K562 (cell line): ENCODE data around the gene NVL. TPM values are rescaled to one million over a fixed set of nuclear protein-coding genes. Genes with fewer than 3 reads are reported as not detected.

ENCODE experiments used
- BCL6 ChIP-seq: fragments of 250-450 bp; sonication (Bioruptor Pico); IDR thresholded peaks from 2 replicates; pipeline ENCODE4 v1.4.0; 2020
- C11orf30 ChIP-seq: fragments of 450-650 bp; IDR thresholded peaks from 2 replicates; pipeline ENCODE4 v1.6.1; 2016; ENCODE audit warnings: low read depth, mild to moderate bottlenecking
- CBX3 ChIP-seq, 2 experiments: IDR thresholded peaks; 1 replicate in 1 of 2; 2 replicates in 1 of 2; pipeline ENCODE4 v1.6.1; 2012; ENCODE audit warnings: inconsistent platforms in 2 of 2, low read length in 2 of 2, borderline replicate concordance in 1 of 2, control low read depth in 1 of 2
- DPF2 ChIP-seq: fragments of 450-650 bp; IDR thresholded peaks from 2 replicates; pipeline ENCODE4 v1.6.1; 2016
- E2F3 ChIP-seq: fragments of 250-450 bp; sonication (Bioruptor Pico); IDR thresholded peaks from 2 replicates; pipeline ENCODE4 v1.4.0; 2020; ENCODE audit warnings: mild to moderate bottlenecking
- FOSL1 ChIP-seq: fragments of 200-800 bp; sonication (Bioruptor generic); conservative IDR thresholded peaks from 2 replicates; pipeline ENCODE4 v1.6.1; 2016; ENCODE audit warnings: missing genetic modification characterization, missing compliant biosample characterization
- GATA2 ChIP-seq: sonication (generic); formaldehyde crosslinking; IDR thresholded peaks from 2 replicates; pipeline ENCODE4 v1.4.0; 2020; ENCODE audit warnings: mild to moderate bottlenecking, missing genetic modification reagents
- KLF16 ChIP-seq: IDR thresholded peaks from 2 replicates; pipeline ENCODE4 v1.6.1; 2016; ENCODE audit warnings: antibody characterized with exemption
- MED1 ChIP-seq: sonication (generic); formaldehyde crosslinking; IDR thresholded peaks from 2 replicates; pipeline ENCODE4 v1.8.1; 2023; ENCODE audit warnings: missing genetic modification reagents, borderline replicate concordance
- MYNN ChIP-seq, 2 experiments: sonication (generic); formaldehyde crosslinking in 1 of 2; IDR thresholded peaks; 2 replicates each; pipeline versions ENCODE4 v1.5.0 to v1.6.1; 2016 to 2020; ENCODE audit warnings: antibody characterized with exemption in 1 of 2, missing genetic modification reagents in 1 of 2
- POLR3A ChIP-seq: IDR thresholded peaks from 2 replicates; pipeline ENCODE4 v1.6.1; 2011; ENCODE audit warnings: borderline replicate concordance, mild to moderate bottlenecking, moderate library complexity; ENCODE audit not compliant: insufficient read length, insufficient read depth; ENCODE audit errors: extremely low read depth
- ZNF175 ChIP-seq: fragments of 200-800 bp; sonication (Bioruptor generic); IDR thresholded peaks from 2 replicates; pipeline ENCODE4 v1.6.1; 2016; ENCODE audit warnings: low read depth, mild to moderate bottlenecking, missing genetic modification characterization, missing compliant biosample characterization
- ZNF584 ChIP-seq: fragments of 200-800 bp; sonication (Bioruptor generic); IDR thresholded peaks from 2 replicates; pipeline ENCODE4 v1.6.1; 2016; ENCODE audit warnings: low read depth, mild to moderate bottlenecking, missing genetic modification characterization, missing compliant biosample characterization
- polyA plus RNA-seq, 8 experiments: library from polyadenylated mRNA; depleted of rRNA in 4 of 8; stranded (reverse) in 5 of 8; unstranded in 3 of 8; fragments of >200 nt; fragmentation: Nextera tagmentation in 2 of 8; fragmentation: Illumina TruSeq in 1 of 8; extraction: Ambion mirVana in 2 of 8; extraction: Trizol in 1 of 8; gene quantifications; 2 replicates each; pipeline versions ENCODE4 v1.2.1 to v1.2.3, GENCODE V29; 2011 to 2014; ENCODE audit warnings: inconsistent platforms in 1 of 8, missing spikeins in 1 of 8
- total RNA-seq, 7 experiments: library from RNA; depleted of rRNA in 6 of 7; stranded (reverse); fragments of >200 nt in 6 of 7; fragmentation: Illumina TruSeq in 2 of 7; extraction: Trizol in 2 of 7; gene quantifications; 2 replicates each; pipeline versions ENCODE4 v1.2.1 to v1.2.3, GENCODE V29; 2011 to 2021; ENCODE audit warnings: low replicate concordance in 1 of 7
- TF ChIP-seq, protein P1 (sequence below), 2 experiments: fragments of 200-800 bp in 1 of 2; sonication (Bioruptor generic) in 1 of 2; sonication (generic) in 1 of 2; formaldehyde crosslinking in 1 of 2; IDR thresholded peaks in 1 of 2; conservative IDR thresholded peaks in 1 of 2; 2 replicates each; pipeline versions ENCODE4 v1.5.0 to v1.6.1; 2016 to 2020; ENCODE audit warnings: missing compliant biosample characterization in 1 of 2, missing genetic modification characterization in 1 of 2, missing genetic modification reagents in 1 of 2
- TF ChIP-seq, protein P2 (sequence below): fragments of 450-650 bp; formaldehyde crosslinking; IDR thresholded peaks from 2 replicates; pipeline ENCODE4 v1.4.0; 2020; ENCODE audit warnings: mild to moderate bottlenecking, mixed read lengths
- TF ChIP-seq, protein P3 (sequence below): fragments of 200-800 bp; sonication (Bioruptor generic); IDR thresholded peaks from 2 replicates; pipeline ENCODE4 v1.6.1; 2017; ENCODE audit warnings: missing genetic modification characterization, missing compliant biosample characterization
- TF ChIP-seq, protein P4 (sequence below), 2 experiments: fragments of 450-650 bp in 1 of 2; sonication (generic) in 1 of 2; formaldehyde crosslinking in 1 of 2; IDR thresholded peaks in 1 of 2; conservative IDR thresholded peaks in 1 of 2; 2 replicates each; pipeline versions ENCODE4 v1.6.1 to v1.8.1; 2016 to 2023; ENCODE audit warnings: mild to moderate bottlenecking in 2 of 2, moderate library complexity in 2 of 2, inconsistent platforms in 1 of 2, missing genetic modification reagents in 1 of 2

Gene NVL
- total and polyA plus RNA-seq, 9 of the 15 experiments (the other 6 are each of a cell fraction or from before 2014, with no cell fraction given): 32.5 to 86.6 (median 62.9) TPM

DNA sequence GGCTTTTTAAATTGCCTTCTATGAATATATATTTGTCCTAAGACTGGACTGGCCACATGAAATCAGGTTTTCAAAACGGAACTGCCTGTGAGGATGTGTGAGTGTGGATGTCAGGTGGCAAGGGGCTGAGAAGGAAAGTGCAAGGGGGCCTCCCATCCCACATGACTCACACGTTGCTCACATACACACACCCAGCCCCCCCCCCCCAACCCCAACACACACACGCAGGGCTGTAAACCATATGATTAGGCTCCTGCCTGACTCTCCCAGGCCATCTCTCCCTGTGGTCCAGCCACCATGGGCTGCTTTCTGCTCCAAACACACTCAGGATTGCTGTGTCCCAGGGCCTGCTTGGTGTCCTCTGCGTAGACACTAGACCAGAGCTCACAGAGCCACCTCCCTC, 124.5 kb downstream of the NVL start (continued):
- TF ChIP-seq, protein P1, sequence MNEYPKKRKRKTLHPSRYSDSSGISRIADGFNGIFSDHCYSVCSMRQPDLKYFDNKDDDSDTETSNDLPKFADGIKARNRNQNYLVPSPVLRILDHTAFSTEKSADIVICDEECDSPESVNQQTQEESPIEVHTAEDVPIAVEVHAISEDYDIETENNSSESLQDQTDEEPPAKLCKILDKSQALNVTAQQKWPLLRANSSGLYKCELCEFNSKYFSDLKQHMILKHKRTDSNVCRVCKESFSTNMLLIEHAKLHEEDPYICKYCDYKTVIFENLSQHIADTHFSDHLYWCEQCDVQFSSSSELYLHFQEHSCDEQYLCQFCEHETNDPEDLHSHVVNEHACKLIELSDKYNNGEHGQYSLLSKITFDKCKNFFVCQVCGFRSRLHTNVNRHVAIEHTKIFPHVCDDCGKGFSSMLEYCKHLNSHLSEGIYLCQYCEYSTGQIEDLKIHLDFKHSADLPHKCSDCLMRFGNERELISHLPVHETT (CRISPR knock-in tag; conservative IDR thresholded peaks at IDR 0.05 in 1 of 2, IDR thresholded peaks at IDR 0.05 in 1 of 2): 0 out of 4 replicates have a peak, but pooled peaks of 1 of the 2 experiments have one; percentile 31
- TF ChIP-seq FOSL1 (tag) (peak; percentile 86), KLF16 (no peak), BCL6 (CRISPR knock-in tag) (no peak), DPF2 (0 out of 2 replicates have a peak, but pooled peaks have one; percentile 29), CBX3 (IDR thresholded peaks at IDR 0.05; ENCODE audit: borderline replicate concordance in 1 of 2, low read length in 2 of 2) (no peak), POLR3A (no peak), MYNN (IDR thresholded peaks at IDR 0.05) (peak; percentile 78), MYNN (CRISPR knock-in tag; IDR thresholded peaks at IDR 0.05) (no peak), ZNF175 (peak; percentile 40; the same call in 1 of the 2 replicates), E2F3 (CRISPR knock-in tag) (no peak), ZNF584 (CRISPR knock-in tag) (no peak), GATA2 (CRISPR knock-in tag) (no peak), C11orf30 (peak; percentile 18; the same call in 1 of the 2 replicates), MED1 (CRISPR knock-in tag) (no peak)
- TF ChIP-seq, protein P2, sequence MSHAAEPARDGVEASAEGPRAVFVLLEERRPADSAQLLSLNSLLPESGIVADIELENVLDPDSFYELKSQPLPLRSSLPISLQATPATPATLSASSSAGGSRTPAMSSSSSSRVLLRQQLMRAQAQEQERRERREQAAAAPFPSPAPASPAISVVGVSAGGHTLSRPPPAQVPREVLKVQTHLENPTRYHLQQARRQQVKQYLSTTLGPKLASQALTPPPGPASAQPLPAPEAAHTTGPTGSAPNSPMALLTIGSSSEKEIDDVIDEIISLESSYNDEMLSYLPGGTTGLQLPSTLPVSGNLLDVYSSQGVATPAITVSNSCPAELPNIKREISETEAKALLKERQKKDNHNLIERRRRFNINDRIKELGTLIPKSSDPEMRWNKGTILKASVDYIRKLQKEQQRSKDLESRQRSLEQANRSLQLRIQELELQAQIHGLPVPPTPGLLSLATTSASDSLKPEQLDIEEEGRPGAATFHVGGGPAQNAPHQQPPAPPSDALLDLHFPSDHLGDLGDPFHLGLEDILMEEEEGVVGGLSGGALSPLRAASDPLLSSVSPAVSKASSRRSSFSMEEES: no peak
- TF ChIP-seq, protein P3, sequence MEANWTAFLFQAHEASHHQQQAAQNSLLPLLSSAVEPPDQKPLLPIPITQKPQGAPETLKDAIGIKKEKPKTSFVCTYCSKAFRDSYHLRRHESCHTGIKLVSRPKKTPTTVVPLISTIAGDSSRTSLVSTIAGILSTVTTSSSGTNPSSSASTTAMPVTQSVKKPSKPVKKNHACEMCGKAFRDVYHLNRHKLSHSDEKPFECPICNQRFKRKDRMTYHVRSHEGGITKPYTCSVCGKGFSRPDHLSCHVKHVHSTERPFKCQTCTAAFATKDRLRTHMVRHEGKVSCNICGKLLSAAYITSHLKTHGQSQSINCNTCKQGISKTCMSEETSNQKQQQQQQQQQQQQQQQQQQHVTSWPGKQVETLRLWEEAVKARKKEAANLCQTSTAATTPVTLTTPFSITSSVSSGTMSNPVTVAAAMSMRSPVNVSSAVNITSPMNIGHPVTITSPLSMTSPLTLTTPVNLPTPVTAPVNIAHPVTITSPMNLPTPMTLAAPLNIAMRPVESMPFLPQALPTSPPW (CRISPR knock-in tag): peak; percentile 69
- TF ChIP-seq, protein P4, sequence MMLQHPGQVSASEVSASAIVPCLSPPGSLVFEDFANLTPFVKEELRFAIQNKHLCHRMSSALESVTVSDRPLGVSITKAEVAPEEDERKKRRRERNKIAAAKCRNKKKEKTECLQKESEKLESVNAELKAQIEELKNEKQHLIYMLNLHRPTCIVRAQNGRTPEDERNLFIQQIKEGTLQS (IDR thresholded peaks at IDR 0.05): 0 out of 2 replicates have a peak, but pooled peaks have one; percentile 7
- TF ChIP-seq, protein P4 (CRISPR knock-in tag; conservative IDR thresholded peaks at IDR 0.05): no peak
- TF ChIP-seq, all 486 proteins: peak for 15
